ENCODE data around the gene RFFL. TPM values are rescaled to one million over a fixed set of nuclear protein-coding genes. Genes with fewer than 3 reads are reported as not detected.

RFFL gene
- total and polyA plus RNA-seq, 4 donors: 5.8 to 38.1 (median 21.9) TPM

DNA sequence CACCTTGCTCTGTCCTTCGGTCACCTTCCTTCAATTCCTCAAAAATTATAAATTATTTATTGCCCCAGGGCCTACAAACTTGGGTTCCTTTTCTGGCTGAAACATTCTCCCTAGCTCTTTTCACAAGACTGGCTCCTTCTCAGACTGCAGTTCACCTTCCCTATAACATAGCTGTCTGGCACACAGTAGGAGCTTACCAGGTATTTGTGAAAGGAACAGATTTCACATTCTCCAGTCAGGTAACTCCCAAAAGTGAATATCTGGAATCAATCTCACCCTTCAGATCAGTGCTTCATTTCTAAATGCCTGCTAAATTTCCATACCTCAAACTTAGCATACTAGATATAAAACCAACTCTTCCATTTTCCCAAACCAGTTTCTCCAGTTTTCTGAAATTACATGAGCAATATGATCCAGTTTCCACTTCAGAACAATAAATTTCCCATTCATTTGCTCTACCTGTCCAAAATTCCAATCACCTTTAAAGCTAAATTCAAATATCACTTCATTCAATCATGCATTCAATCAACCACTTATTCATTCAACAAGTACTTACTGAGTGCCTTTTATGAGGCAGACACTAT is 6.1 kb downstream of the RFFL start:
- no peak for ATAC-seq (ENCODE audit: insufficient read depth, low FRiP score)
- Histone ChIP-seq H3K36me3 (ENCODE audit: control insufficient read depth in 4 of 4, insufficient read depth in 4 of 4, low read length in 4 of 4) (no peaks in the 10 kb centered on the region), H3K27ac (ENCODE audit: low read depth in 1 of 2, low read length in 1 of 2) (no peak overlapping the region), H3K4me3 (no peak overlapping the region), H3K9ac (ENCODE audit: insufficient read depth in 1 of 2, low read length in 2 of 2) (no peak overlapping the region), H3K4me1 (ENCODE audit: control insufficient read depth in 5 of 5, insufficient read depth in 5 of 5, low read length in 5 of 5) (peaks cover 0 to 4% (median 0%) of the 10 kb centered on the region in 5 donors), H3K27me3 (ENCODE audit: control insufficient read depth in 3 of 3, insufficient read depth in 3 of 3, low read length in 2 of 3) (no peaks in the 10 kb centered on the region), H3K9me3 (ENCODE audit: control insufficient read depth in 4 of 4, insufficient read depth in 3 of 4, low read length in 3 of 4) (no peaks in the 10 kb centered on the region)
- DNase-seq: peak in 2 of 3 donors; percentile 31 to 58
- WGBS, 2 donors: 97% methylated on average over 1 of the region's 1 CpG
- TF ChIP-seq, protein P1, sequence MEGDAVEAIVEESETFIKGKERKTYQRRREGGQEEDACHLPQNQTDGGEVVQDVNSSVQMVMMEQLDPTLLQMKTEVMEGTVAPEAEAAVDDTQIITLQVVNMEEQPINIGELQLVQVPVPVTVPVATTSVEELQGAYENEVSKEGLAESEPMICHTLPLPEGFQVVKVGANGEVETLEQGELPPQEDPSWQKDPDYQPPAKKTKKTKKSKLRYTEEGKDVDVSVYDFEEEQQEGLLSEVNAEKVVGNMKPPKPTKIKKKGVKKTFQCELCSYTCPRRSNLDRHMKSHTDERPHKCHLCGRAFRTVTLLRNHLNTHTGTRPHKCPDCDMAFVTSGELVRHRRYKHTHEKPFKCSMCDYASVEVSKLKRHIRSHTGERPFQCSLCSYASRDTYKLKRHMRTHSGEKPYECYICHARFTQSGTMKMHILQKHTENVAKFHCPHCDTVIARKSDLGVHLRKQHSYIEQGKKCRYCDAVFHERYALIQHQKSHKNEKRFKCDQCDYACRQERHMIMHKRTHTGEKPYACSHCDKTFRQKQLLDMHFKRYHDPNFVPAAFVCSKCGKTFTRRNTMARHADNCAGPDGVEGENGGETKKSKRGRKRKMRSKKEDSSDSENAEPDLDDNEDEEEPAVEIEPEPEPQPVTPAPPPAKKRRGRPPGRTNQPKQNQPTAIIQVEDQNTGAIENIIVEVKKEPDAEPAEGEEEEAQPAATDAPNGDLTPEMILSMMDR (IDR thresholded peaks at IDR 0.05; ENCODE audit: control extremely low read depth, extremely low read depth): no peak

DNA sequence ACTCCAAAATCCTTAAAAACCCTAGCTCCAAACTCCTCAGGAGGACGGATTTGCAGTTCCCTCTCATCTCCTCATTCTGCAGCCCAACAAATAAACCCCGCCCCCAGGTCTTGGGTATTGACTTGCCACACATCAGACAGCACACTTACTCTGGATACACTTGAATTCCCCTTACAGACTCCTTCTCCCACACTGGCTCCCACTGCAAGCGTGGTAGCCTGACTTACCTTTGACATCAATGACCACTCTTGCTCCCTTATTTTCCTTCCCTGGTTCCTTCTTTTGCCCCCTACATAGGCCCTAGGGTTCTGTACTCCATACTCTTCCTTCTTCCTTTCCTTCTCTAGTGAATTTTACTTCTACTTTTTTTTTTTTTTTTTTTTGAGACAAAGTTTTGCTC is 7.5 kb downstream of the RFFL start:
- Histone ChIP-seq H3K27ac (ENCODE audit: low read depth in 1 of 2, low read length in 1 of 2) (no peak overlapping the region), H3K9ac (ENCODE audit: insufficient read depth in 1 of 2, low read length in 2 of 2) (no peak overlapping the region), H3K4me3 (no peak overlapping the region), H3K27me3 (ENCODE audit: control insufficient read depth in 3 of 3, insufficient read depth in 3 of 3, low read length in 2 of 3) (no peaks in the 10 kb centered on the region), H3K36me3 (ENCODE audit: control insufficient read depth in 4 of 4, insufficient read depth in 4 of 4, low read length in 4 of 4) (no peaks in the 10 kb centered on the region), H3K4me1 (ENCODE audit: control insufficient read depth in 5 of 5, insufficient read depth in 5 of 5, low read length in 5 of 5) (peaks cover 2 to 10% (median 4%) of the 10 kb centered on the region in 5 donors), H3K9me3 (ENCODE audit: control insufficient read depth in 4 of 4, insufficient read depth in 3 of 4, low read length in 3 of 4) (no peaks in the 10 kb centered on the region)
- TF ChIP-seq, protein P1 (IDR thresholded peaks at IDR 0.05; ENCODE audit: control extremely low read depth, extremely low read depth): no peak
- 81 to 88% methylated on average over 3 of the region's 3 CpGs for WGBS, 2 donors
- DNase-seq (no peak), ATAC-seq (ENCODE audit: insufficient read depth, low FRiP score) (no peak)

DNA sequence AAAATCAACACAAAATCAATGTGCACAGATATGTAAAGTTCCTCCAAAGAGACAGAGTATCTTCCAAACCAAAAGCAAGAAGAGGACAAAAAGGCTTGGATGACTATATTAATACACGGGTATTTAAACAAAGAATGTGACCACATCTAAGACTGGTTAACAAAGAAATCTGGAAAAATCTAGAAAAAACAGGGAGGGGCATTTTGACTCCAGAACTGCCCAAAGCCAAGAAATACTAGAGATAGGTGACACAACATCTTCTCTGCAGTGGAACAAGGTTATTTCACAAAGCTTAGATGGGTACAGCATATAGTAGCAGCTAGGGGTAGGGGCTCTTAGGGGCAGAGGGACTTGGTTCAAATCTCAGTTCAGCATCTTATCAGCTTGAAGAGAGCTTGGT is 10.3 kb downstream of the RFFL start:
- no peak for DNase-seq
- no peak overlapping the region for H3K9ac ChIP-seq (ENCODE audit: insufficient read depth in 1 of 2, low read length in 2 of 2)
- H3K27ac ChIP-seq (ENCODE audit: low read depth in 1 of 2, low read length in 1 of 2): no peak overlapping the region
- no peak for ATAC-seq (ENCODE audit: insufficient read depth, low FRiP score)
- WGBS, 2 donors: 95% methylated on average over 1 of the region's 1 CpG
- no peaks in the 10 kb centered on the region for H3K9me3 ChIP-seq (ENCODE audit: control insufficient read depth in 4 of 4, insufficient read depth in 3 of 4, low read length in 3 of 4)
- no peaks in the 10 kb centered on the region for H3K36me3 ChIP-seq (ENCODE audit: control insufficient read depth in 4 of 4, insufficient read depth in 4 of 4, low read length in 4 of 4)
- H3K4me1 ChIP-seq (ENCODE audit: control insufficient read depth in 5 of 5, insufficient read depth in 5 of 5, low read length in 5 of 5): peaks cover 3 to 10% (median 7%) of the 10 kb centered on the region in 5 donors
- H3K27me3 ChIP-seq (ENCODE audit: control insufficient read depth in 3 of 3, insufficient read depth in 3 of 3, low read length in 2 of 3): no peaks in the 10 kb centered on the region
- TF ChIP-seq, protein P1 (IDR thresholded peaks at IDR 0.05; ENCODE audit: control extremely low read depth, extremely low read depth): no peak
- no peak overlapping the region for H3K4me3 ChIP-seq

DNA sequence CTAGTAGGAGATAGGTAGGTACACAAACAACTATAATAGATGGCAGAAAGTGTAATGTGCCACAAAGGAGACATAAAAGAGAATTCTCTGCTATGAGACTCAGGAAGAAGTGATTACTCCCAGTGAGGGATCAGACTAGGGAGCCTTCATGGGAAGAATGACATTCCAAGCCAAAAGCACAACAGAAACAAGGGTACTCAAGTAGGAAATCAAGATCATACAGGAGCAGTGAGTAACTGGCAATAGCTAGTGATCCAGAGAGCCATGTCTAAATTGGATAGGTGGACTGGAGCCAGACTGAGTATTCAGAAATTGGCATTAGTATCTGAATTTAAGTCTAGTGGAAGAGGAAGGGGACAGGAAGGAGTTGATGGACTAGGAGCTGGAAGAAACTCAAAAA is 10.7 kb downstream of the RFFL start:
- Histone ChIP-seq H3K9me3 (ENCODE audit: control insufficient read depth in 4 of 4, insufficient read depth in 3 of 4, low read length in 3 of 4) (no peaks in the 10 kb centered on the region), H3K4me3 (no peak overlapping the region), H3K9ac (ENCODE audit: insufficient read depth in 1 of 2, low read length in 2 of 2) (no peak overlapping the region), H3K27me3 (ENCODE audit: control insufficient read depth in 3 of 3, insufficient read depth in 3 of 3, low read length in 2 of 3) (no peaks in the 10 kb centered on the region), H3K4me1 (ENCODE audit: control insufficient read depth in 5 of 5, insufficient read depth in 5 of 5, low read length in 5 of 5) (peaks cover 3 to 10% (median 7%) of the 10 kb centered on the region in 5 donors), H3K27ac (ENCODE audit: low read depth in 1 of 2, low read length in 1 of 2) (no peak overlapping the region), H3K36me3 (ENCODE audit: control insufficient read depth in 4 of 4, insufficient read depth in 4 of 4, low read length in 4 of 4) (no peaks in the 10 kb centered on the region)
- TF ChIP-seq, protein P1 (IDR thresholded peaks at IDR 0.05; ENCODE audit: control extremely low read depth, extremely low read depth): no peak
- DNase-seq (no peak), ATAC-seq (ENCODE audit: insufficient read depth, low FRiP score) (no peak)
